Measurements from ENCODE around the gene UBE2R2. TPM values are rescaled to one million over a fixed set of nuclear protein-coding genes. Genes with fewer than 3 reads are reported as not detected.
"Not testable (repeated sequence)": the region's sequence is repeated elsewhere in the genome, so short reads cannot be mapped to it uniquely, and the experiment has no call there.

The UBE2R2 gene
- total RNA-seq, 1 donor from 2014 or later = 19.9 TPM

DNA sequence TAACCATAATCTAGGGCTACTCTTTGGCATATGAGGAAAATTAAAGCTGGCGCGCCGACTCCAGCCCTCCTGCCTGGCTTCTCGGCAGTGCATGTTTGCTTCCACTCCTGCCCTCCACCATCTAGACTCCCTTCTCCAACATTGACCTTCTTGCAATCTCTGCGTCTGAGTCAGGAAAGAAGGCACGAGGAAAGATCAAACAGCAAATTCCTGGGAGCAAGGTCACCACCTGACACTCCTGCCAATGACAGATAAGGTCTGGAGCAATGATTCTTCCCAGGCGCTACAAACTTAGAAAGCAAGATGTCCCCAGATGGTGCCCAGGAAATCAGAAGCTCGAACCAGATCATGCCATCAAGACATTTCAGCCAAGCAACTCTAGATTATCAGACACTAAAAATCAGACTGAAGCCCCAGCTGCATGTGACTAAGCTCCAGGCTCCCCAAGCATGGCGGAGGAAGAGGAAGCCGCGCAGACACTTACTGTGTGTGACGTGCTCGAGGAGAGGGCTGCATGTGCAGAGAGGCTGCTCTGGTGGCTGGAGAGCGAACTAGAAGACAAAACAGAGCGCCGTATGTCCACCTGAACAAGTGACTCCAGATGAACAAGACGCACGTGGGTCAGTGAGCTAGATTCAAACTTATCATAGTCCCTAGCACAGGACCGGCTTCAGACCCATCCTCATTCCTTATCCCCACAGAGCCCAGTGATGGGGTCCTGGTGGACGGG is 115.3 kb downstream of the UBE2R2 start:
- DNase-seq = no peak

DNA sequence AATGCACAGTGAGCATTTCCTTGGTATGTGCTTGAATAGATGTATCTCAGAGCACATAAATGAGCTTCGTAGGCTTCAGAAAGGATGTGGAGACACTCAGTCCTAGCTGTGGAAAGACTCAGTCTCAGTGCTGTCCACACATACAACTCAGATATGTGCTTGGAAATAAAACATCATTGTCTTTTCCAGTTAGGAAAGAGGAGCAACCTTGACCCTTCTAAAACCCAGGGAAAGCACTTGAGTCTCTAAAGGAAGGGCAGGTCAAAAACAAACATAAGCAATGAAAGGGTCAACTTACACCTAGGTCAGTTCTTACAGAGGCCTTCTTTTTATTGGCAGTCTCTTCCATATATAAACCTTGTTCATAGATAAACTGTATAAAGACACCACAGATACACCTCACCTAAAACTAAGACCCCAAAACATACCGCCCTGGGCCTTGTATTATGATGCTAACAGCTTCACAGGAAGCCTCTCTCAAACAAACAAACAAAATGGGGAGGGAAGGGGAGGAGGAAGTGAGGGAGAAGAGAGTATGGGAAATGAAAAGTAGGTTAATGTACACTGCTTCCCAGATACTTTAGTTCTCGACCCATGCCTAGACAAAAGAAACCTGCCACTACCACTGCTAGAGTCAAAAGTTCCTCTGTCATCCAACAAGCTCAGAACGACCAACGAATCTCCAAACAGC is 117.4 kb downstream of the UBE2R2 start:
- no peak for DNase-seq

GRCh38 chr9:33939924-33940874 is 123.2 kb downstream of the UBE2R2 start:
- no peak for DNase-seq

GRCh38 chr9:33942471-33943083 is 125.6 kb downstream of the UBE2R2 start:
- DNase-seq = no peak

DNA sequence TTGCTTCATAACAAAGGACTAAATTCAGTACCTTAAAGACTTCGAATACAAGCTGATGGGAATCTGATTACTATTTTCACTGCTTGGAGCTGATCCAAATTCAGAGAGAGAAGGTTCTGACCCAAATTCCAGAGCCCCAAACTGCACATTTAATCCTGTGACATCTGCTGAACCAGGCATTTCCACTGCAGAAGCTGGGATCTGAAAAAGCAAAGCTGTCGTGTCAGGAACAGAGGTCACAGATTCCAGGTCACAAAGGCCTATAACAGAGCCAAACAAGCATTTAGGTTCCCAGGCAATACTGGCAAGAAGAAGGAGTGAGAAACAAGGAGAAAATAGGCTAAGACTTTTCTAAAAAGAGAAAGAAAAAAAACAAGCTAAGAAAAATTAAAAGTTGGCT is 126.4 kb downstream of the UBE2R2 start:
- DNase-seq = no peak

- no peak for DNase-seq
These were observed 130.0 kb downstream of the UBE2R2 start for GRCh38 chr9:33946779-33947535.

DNA sequence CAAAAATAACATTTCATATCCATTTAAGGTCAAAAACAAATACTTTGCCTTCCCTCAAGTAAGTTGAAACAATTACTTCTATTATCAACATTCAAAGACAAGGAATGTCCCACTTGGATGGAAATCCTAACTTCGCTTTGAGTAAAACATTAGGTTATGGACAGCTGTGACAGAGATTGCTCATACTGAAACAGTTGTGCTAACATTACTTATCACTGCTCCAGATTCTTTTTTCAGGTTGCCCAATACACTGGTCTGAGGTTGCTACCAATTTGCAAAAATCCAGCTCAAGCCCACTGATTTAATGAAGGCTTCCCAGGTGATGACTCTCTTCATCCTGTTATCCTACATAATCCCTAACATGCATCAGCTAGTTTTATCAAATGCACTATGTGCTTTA is 133.4 kb downstream of the UBE2R2 start:
- no peak for DNase-seq

DNA sequence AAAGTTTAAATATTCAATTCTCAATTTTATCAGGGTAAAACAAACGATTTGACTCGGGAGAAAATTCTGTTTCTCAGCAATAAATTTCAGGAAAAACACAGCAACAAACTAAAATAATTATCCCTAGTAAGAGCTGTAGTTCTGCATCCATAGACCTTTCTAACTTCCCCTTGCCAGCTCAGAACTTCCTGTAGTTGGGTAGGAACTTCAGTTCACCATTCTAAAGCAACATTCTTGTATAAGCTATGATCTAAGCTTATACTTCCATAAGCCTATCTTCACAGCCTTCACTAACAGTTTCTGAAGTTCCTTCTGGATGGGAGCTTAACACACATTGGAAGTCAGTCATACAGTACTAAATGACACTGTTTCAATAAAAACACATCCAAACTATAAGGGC is 135.1 kb downstream of the UBE2R2 start:
- DNase-seq = no peak

DNA sequence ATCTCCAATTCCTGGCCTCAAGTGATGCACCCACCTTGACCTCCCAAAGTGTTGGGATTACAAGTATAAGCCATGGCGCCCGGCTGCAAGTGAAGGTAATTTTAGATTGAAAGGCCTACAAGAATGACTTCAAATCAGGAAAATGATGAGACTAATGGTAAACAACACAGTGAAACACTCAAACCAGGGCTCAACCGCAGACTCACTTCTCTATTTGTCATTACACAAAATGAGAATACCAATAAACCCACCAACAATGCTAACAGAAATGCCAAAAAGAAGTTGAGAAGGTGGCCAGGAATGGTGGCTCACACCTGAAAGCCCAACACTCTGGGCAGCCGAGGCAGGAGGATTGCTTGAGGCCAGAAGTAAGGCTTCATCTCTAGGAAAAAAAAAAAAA is 139.6 kb downstream of the UBE2R2 start:
- DNase-seq = no peak

DNA sequence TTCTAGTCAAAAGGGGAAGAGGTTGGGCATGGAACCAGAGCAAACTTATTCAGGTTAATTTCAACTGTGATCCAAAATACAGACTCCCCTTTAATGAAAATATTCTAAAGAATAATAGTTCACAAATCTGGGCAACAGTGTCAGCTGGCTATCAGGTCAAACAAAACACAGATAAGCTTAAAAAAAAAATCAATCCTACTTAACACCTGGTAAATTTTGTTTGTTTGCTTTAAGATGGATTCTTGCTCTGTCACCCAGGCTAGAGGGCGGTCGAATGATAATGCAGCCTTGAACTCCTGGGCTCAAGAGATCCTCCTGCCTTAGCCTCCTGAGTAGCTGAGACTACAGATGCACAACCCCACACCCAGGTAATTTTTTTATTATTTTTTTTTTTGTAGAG is 142.8 kb downstream of the UBE2R2 start:
- no peak for DNase-seq

DNA sequence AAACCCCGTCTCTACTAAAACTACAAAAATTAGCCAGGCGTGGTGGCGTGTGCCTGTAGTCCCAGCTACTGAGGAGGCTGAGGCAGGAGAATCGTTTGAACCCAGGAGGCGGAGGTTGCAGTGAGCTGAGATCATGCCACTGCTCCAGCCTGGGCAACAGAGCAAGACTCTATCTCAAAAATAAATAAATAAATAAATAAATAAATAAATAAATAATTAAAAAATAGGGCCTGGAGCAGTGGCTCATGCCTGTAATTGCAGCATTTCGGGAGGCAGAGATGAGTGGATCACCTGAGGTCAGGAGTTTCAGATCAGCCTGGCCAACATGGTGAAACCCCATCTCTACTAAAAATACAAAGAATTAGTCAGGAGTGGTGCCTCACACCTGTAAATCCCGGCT is 145.5 kb downstream of the UBE2R2 start:
- not testable (repeated sequence) for DNase-seq

- no peak for DNase-seq
These were observed 147.3 kb downstream of the UBE2R2 start for GRCh38 chr9:33964086-33964768.

Small RNA genes within 50 kb of the gene (small RNA-seq; reads per million reads assigned to genes)
- gene RF00019 (ENCODE audit: low replicate concordance) (not detected), gene RNU4ATAC11P (ENCODE audit: low replicate concordance) (not detected), gene SNORD121A (ENCODE audit: low replicate concordance) (90.6 reads per million, percentile 96 among the genes with 10 or more reads in this experiment), gene SNORD121B (ENCODE audit: low replicate concordance) (not detected)

Other genes with a start within 250 kb of the UBE2R2 start
- 6.9 TPM for gene PRSS3, start 21.6 kb upstream of the UBE2R2 start, total RNA-seq
- gene UBAP2, start 231.7 kb downstream of the UBE2R2 start, total RNA-seq = 31.5 TPM